K562 (cell line): Measurements from ENCODE around the gene ORMDL1. TPM values are rescaled to one million over a fixed set of nuclear protein-coding genes. Genes with fewer than 3 reads are reported as not detected.

Experiments
- C11orf30 ChIP-seq: fragments of 450-650 bp; IDR thresholded peaks from 2 replicates; pipeline ENCODE4 v1.6.1; 2016; ENCODE audit warnings: low read depth, mild to moderate bottlenecking
- FOXM1 ChIP-seq, 2 experiments: fragments of 450-650 bp in 1 of 2; sonication (generic) in 1 of 2; formaldehyde crosslinking in 1 of 2; IDR thresholded peaks; 2 replicates each; pipeline versions ENCODE4 v1.6.1 to v1.9.0; 2017 to 2022; ENCODE audit warnings: low read depth in 2 of 2, mild to moderate bottlenecking in 2 of 2, missing genetic modification reagents in 1 of 2, moderate library complexity in 1 of 2
- HOXB6 ChIP-seq: fragments of 250-450 bp; sonication (Bioruptor Pico); IDR thresholded peaks from 2 replicates; pipeline ENCODE4 v1.5.1; 2022; ENCODE audit warnings: mild to moderate bottlenecking, borderline replicate concordance
- NUFIP1 ChIP-seq: fragments of 450-650 bp; IDR thresholded peaks from 2 replicates; pipeline ENCODE4 v1.6.1; 2018; ENCODE audit not compliant: partially characterized antibody
- SIN3B ChIP-seq: fragments of 450-650 bp; IDR thresholded peaks from 2 replicates; pipeline ENCODE4 v1.6.1; 2017; ENCODE audit warnings: low read depth, mild to moderate bottlenecking, moderate library complexity
- SNRNP70 ChIP-seq: fragments of 200-400 bp; formaldehyde crosslinking; optimal IDR thresholded peaks from 2 replicates; pipeline ENCODE3; 2017; ENCODE audit warnings: low read depth, low read length
- XRCC3 ChIP-seq: fragments of 450-650 bp; IDR thresholded peaks from 2 replicates; pipeline ENCODE4 v1.6.1; 2017; ENCODE audit warnings: mild to moderate bottlenecking, moderate library complexity
- polyA plus RNA-seq, 8 experiments: library from polyadenylated mRNA; depleted of rRNA in 4 of 8; stranded (reverse) in 5 of 8; unstranded in 3 of 8; fragments of >200 nt; fragmentation: Nextera tagmentation in 2 of 8; fragmentation: Illumina TruSeq in 1 of 8; extraction: Ambion mirVana in 2 of 8; extraction: Trizol in 1 of 8; gene quantifications; 2 replicates each; pipeline versions ENCODE4 v1.2.1 to v1.2.3, GENCODE V29; 2011 to 2014; ENCODE audit warnings: inconsistent platforms in 1 of 8, missing spikeins in 1 of 8
- total RNA-seq, 7 experiments: library from RNA; depleted of rRNA in 6 of 7; stranded (reverse); fragments of >200 nt in 6 of 7; fragmentation: Illumina TruSeq in 2 of 7; extraction: Trizol in 2 of 7; gene quantifications; 2 replicates each; pipeline versions ENCODE4 v1.2.1 to v1.2.3, GENCODE V29; 2011 to 2021; ENCODE audit warnings: low replicate concordance in 1 of 7
- TF ChIP-seq, protein P1 (sequence below), 2 experiments: fragments of 450-650 bp; IDR thresholded peaks; 2 replicates each; pipeline ENCODE4 v1.6.1; 2016; ENCODE audit warnings: mild to moderate bottlenecking in 2 of 2, borderline replicate concordance in 1 of 2, low read depth in 1 of 2, moderate library complexity in 1 of 2

ORMDL1 gene
- total and polyA plus RNA-seq, 9 of the 15 experiments (the other 6 are each of a cell fraction or from before 2014, with no cell fraction given) = 35.1 to 74.2 (median 50.0) TPM

DNA sequence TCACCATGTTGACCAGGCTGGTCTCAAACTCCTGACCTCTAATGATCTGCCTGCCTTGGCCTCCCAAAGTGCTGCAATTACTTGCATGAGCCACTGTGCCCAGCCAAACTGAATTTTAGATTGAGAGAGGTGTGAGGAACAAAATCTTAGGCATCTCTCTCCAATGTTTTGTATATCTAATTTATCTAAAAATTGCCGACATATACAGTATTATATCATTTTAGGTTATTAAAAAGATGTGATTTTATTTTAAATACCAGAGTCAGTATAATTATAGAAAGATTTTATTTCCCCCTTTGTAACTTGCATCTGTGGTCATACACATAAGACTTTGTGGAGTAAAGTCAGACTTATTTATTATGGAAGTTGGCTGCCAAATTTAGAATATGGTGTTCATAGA lies 10.2 kb upstream of the ORMDL1 start (continued):
- TF ChIP-seq, protein P1, sequence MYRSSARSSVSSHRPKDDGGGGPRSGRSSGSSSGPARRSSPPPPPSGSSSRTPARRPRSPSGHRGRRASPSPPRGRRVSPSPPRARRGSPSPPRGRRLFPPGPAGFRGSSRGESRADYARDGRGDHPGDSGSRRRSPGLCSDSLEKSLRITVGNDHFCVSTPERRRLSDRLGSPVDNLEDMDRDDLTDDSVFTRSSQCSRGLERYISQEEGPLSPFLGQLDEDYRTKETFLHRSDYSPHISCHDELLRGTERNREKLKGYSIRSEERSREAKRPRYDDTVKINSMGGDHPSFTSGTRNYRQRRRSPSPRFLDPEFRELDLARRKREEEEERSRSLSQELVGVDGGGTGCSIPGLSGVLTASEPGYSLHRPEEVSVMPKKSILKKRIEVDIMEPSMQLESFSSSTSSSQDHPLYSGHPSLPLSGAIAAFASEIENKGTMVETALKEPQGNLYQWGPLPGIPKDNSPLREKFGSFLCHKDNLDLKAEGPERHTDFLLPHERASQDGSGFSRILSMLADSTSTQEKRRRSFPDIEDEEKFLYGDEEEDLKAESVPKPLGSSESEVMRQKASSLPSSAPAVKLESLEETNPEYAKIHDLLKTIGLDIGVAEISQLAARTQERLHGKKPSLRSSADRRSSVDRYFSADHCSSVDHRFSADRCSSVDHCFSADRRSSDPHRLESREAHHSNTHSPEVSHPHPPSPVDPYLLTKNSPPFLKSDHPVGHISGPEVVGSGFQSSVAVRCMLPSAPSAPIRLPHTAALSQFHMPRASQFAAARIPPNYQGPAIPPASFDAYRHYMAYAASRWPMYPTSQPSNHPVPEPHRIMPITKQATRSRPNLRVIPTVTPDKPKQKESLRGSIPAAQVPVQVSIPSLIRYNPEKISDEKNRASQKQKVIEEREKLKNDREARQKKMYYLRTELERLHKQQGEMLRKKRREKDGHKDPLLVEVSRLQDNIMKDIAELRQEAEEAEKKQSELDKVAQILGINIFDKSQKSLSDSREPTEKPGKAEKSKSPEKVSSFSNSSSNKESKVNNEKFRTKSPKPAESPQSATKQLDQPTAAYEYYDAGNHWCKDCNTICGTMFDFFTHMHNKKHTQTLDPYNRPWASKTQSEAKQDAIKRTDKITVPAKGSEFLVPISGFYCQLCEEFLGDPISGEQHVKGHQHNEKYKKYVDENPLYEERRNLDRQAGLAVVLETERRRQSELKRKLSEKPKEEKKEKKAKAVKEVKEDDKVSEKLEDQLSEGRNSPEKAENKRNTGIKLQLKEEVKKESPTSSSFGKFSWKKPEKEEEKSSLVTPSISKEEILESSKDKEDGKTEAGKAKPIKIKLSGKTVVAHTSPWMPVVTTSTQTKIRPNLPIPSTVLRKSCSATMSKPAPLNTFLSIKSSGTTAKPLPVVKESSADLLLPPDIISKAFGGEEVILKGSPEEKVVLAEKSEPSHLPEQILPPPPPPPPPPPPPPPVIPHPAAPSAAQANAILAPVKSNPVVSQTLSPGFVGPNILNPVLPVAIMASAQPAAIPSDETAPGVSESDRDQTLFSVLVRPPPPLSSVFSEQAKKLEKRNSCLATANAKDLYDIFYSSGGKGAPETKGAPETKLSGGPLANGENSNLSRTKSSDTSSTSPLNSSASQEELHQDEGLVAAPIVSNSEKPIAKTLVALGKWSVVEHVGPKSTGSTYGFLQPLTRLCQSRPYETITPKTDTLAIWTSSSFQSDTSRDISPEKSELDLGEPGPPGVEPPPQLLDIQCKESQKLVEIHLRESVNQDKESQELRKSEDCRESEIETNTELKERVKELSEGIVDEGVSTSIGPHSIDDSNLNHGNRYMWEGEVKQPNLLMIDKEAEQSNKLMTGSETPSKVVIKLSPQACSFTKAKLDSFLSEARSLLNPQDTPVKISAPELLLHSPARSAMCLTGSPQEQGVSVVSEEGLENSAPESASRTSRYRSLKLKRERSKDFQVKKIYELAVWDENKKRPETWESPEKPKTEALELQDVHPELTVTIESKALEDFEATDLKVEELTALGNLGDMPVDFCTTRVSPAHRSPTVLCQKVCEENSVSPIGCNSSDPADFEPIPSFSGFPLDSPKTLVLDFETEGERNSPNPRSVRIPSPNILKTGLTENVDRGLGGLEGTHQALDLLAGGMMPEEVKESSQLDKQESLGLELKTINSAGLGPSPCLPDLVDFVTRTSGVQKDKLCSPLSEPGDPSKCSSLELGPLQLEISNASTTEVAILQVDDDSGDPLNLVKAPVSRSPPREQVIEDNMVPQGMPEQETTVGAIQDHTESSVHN (IDR thresholded peaks at IDR 0.05; ENCODE audit: borderline replicate concordance in 1 of 2, low read depth in 1 of 2) = no peak
- TF ChIP-seq XRCC3 = no peak
- TF ChIP-seq SIN3B = no peak
- TF ChIP-seq C11orf30 = peak; percentile 40
- TF ChIP-seq HOXB6 (CRISPR knock-in tag) = no peak
- no peak for TF ChIP-seq NUFIP1
- TF ChIP-seq SNRNP70 = no peak
- TF ChIP-seq FOXM1 (IDR thresholded peaks at IDR 0.05; ENCODE audit: low read depth) = no peak
- TF ChIP-seq FOXM1 (CRISPR knock-in tag; IDR thresholded peaks at IDR 0.05; ENCODE audit: low read depth) = no peak
